ENCODE data around the gene RBMY1A1. TPM values are rescaled to one million over a fixed set of nuclear protein-coding genes. Genes with fewer than 3 reads are reported as not detected.
"Not testable (repeated sequence)": the region's sequence is repeated elsewhere in the genome, so short reads cannot be mapped to it uniquely, and the experiment has no call there.

Gene RBMY1A1
- not detected in 2 replicates for total RNA-seq

GRCh38 chrY:21534579-21534978 lies at the start of gene RBMY1A1:
RBMY1A1 (plus strand) TSS chrY:21534879; CDS start chrY:21536892, 2,013 bp downstream.
- intact Hi-C loops (cut with micrococcal nuclease), result not testable (repeated sequence)

- intact Hi-C loops (cut with micrococcal nuclease), result not testable (repeated sequence)
Observed at GRCh38 chrY:21511038-21511437, 23.6 kb upstream of the RBMY1A1 start, which contains the start of gene RBMY1B. RBMY1B (plus strand) TSS chrY:21511338; CDS start chrY:21513351, 2,013 bp downstream.

- intact Hi-C loops (cut with micrococcal nuclease), result not testable (repeated sequence)
Observed at GRCh38 chrY:21559316-21559984, 24.8 kb downstream of the RBMY1A1 start.

GRCh38 chrY:21585449-21585848 lies 50.8 kb downstream of the RBMY1A1 start:
- intact Hi-C loops (cut with micrococcal nuclease), result no loop called here

GRCh38 chrY:21586454-21586853 lies 51.8 kb downstream of the RBMY1A1 start:
- intact Hi-C loops (cut with micrococcal nuclease), result not testable (repeated sequence)

- intact Hi-C loops (cut with micrococcal nuclease), result no loop called here
Observed at GRCh38 chrY:21592059-21592458, 57.4 kb downstream of the RBMY1A1 start.

GRCh38 chrY:21596287-21596686 lies 61.6 kb downstream of the RBMY1A1 start:
- intact Hi-C loops (cut with micrococcal nuclease), result not testable (repeated sequence)

Other genes with a start within 250 kb of the RBMY1A1 start
- gene RBMY1B, start 23.5 kb upstream of the RBMY1A1 start, total RNA-seq, result not detected in 2 replicates

All from T-helper 2 cell treated with Interferon-gamma antibody and Interleukin-4, amounts not matched to agents 100 ng/mL and 5 ng/mL, for 36 hours (primary cell).